Loucy (cell line): ENCODE data around the gene CEP57L1.

ENCODE experiments used
- H2AFZ ChIP-seq: fragments of 200-600 bp; sonication (generic); 2 replicates; pipeline ENCODE4 v1.6.0; 2016; ENCODE audit warnings: antibody characterized with exemption, mild to moderate bottlenecking, low read length, moderate library complexity
- H3F3A ChIP-seq: fragments of 200-600 bp; 2 replicates; pipeline ENCODE4 v1.6.0; 2016; ENCODE audit warnings: antibody characterized with exemption, low read depth, mild to moderate bottlenecking
- H3K27me3 ChIP-seq: fragments of 200-600 bp; sonication (generic); 2 replicates; pipeline ENCODE4 v1.6.1; 2014; ENCODE audit warnings: low read length, mild to moderate bottlenecking; ENCODE audit not compliant: insufficient read depth, poor library complexity, severe bottlenecking
- H3K36me3 ChIP-seq: fragments of 200-600 bp; sonication (generic); 2 replicates; pipeline ENCODE4 v1.6.1; 2016; ENCODE audit warnings: low read length; ENCODE audit not compliant: insufficient read depth
- H3K4me1 ChIP-seq: fragments of 200-600 bp; sonication (generic); 2 replicates; pipeline ENCODE4 v1.5.1; 2014; ENCODE audit warnings: low read length, mild to moderate bottlenecking; ENCODE audit not compliant: insufficient read depth, poor library complexity, severe bottlenecking
- H3K4me2 ChIP-seq: fragments of 200-600 bp; sonication (generic); 2 replicates; pipeline ENCODE4 v1.6.0; 2014; ENCODE audit warnings: antibody characterized with exemption, low read length, low read depth, mild to moderate bottlenecking; ENCODE audit not compliant: poor library complexity, severe bottlenecking
- H3K4me3 ChIP-seq: fragments of 200-600 bp; sonication (generic); 2 replicates; pipeline ENCODE4 v1.5.1; 2014; ENCODE audit warnings: low read length, mild to moderate bottlenecking, mixed read lengths; ENCODE audit not compliant: poor library complexity, severe bottlenecking
- H3K79me2 ChIP-seq: fragments of 200-600 bp; sonication (generic); 2 replicates; pipeline ENCODE4 v1.6.1; 2014; ENCODE audit warnings: low read length; ENCODE audit not compliant: insufficient read depth
- H3K9ac ChIP-seq: fragments of 200-600 bp; sonication (generic); 2 replicates; pipeline ENCODE4 v1.6.0; 2014; ENCODE audit warnings: mild to moderate bottlenecking, low read depth, low read length, moderate library complexity; ENCODE audit not compliant: poor library complexity, severe bottlenecking
- H3K9me2 ChIP-seq: fragments of 200-600 bp; sonication (generic); replicated peaks from 2 replicates; pipeline ENCODE4 v1.6.1; 2016; ENCODE audit warnings: low read depth, low read length, mixed read lengths
- H3K9me3 ChIP-seq: fragments of 200-600 bp; sonication (generic); 2 replicates; pipeline ENCODE4 v1.6.1; 2014; ENCODE audit warnings: mild to moderate bottlenecking, antibody characterized with exemption, low read length, low read depth; ENCODE audit not compliant: insufficient read depth
- H4K20me1 ChIP-seq: fragments of 200-600 bp; sonication (generic); 2 replicates; pipeline ENCODE4 v1.6.0; 2014; ENCODE audit warnings: antibody characterized with exemption, low read length, mild to moderate bottlenecking; ENCODE audit not compliant: insufficient read depth, poor library complexity, severe bottlenecking
- CTCF ChIP-seq: fragments of 200-600 bp; sonication (generic); conservative IDR thresholded peaks from 2 replicates; pipeline ENCODE4 v1.5.1; 2014; ENCODE audit warnings: mild to moderate bottlenecking, antibody characterized with exemption, low read length
- EZH2phosphoT487 ChIP-seq: fragments of 200-600 bp; IDR thresholded peaks from 2 replicates; pipeline ENCODE4 v1.6.1; 2018; ENCODE audit warnings: antibody characterized with exemption, mild to moderate bottlenecking, moderate library complexity, borderline replicate concordance

The CEP57L1 gene

GRCh38 chr6:109192865-109193264 lies 97.6 kb downstream of the CEP57L1 start:
- Histone ChIP-seq H3K36me3 (no peaks in the 10 kb centered on the region), H3K4me2 (no peak overlapping the region), H3K9me3 (no peaks in the 10 kb centered on the region), H3K27me3 (no peaks in the 10 kb centered on the region), H3K9ac (no peak overlapping the region), H4K20me1 (no peaks in the 10 kb centered on the region), H3K4me3 (no peak overlapping the region), H3F3A (no peaks in the 10 kb centered on the region), H3K4me1 (no peaks in the 10 kb centered on the region), H3K9me2 (no peaks in the 10 kb centered on the region), H2AFZ (no peak overlapping the region), H3K79me2 (no peaks in the 10 kb centered on the region)
- TF ChIP-seq CTCF (no peak), EZH2phosphoT487 (no peak)

- Histone ChIP-seq H3K36me3 (no peaks in the 10 kb centered on the region), H3F3A (no peaks in the 10 kb centered on the region), H3K27me3 (no peaks in the 10 kb centered on the region), H3K9me2 (no peaks in the 10 kb centered on the region), H2AFZ (0 out of 2 replicates have a peak overlapping the region, but pooled peaks have one; percentile 48), H4K20me1 (no peaks in the 10 kb centered on the region), H3K79me2 (no peaks in the 10 kb centered on the region), H3K9me3 (no peaks in the 10 kb centered on the region), H3K4me1 (no peaks in the 10 kb centered on the region), H3K4me3 (no peak overlapping the region), H3K4me2 (no peak overlapping the region), H3K9ac (no peak overlapping the region)
- TF ChIP-seq EZH2phosphoT487 (no peak), CTCF (no peak)
Observed at GRCh38 chr6:109194880-109195279, 99.6 kb downstream of the CEP57L1 start.

- no peaks in the 10 kb centered on the region for H3F3A ChIP-seq
- H3K9me2 ChIP-seq, result no peaks in the 10 kb centered on the region
- no peak overlapping the region for H3K4me3 ChIP-seq
- TF ChIP-seq CTCF, result no peak
- no peak for TF ChIP-seq EZH2phosphoT487
- no peaks in the 10 kb centered on the region for H3K27me3 ChIP-seq
- no peak overlapping the region for H3K9ac ChIP-seq
- no peaks in the 10 kb centered on the region for H4K20me1 ChIP-seq
- no peak overlapping the region for H2AFZ ChIP-seq
- no peaks in the 10 kb centered on the region for H3K36me3 ChIP-seq
- no peaks in the 10 kb centered on the region for H3K9me3 ChIP-seq
- H3K4me2 ChIP-seq, result no peak overlapping the region
- no peaks in the 10 kb centered on the region for H3K79me2 ChIP-seq
- no peaks in the 10 kb centered on the region for H3K4me1 ChIP-seq
Observed at GRCh38 chr6:109197061-109197460, 101.8 kb downstream of the CEP57L1 start.
